ENCODE measurements around the gene NDUFB10.
A peak's percentile ranks its signal among the peaks of the same experiment; 100 is the strongest.

NDUFB10 gene

GRCh38 chr16:1997494-1998359 lies 38.4 kb downstream of the NDUFB10 start:
- no peak for DNase-seq (ENCODE audit: insufficient read length)
- TF ChIP-seq POLR2A (IDR thresholded peaks at IDR 0.05; ENCODE audit: low read depth, low read length): 0 out of 2 replicates have a peak, but pooled peaks have one; percentile 2
- TF ChIP-seq POLR2AphosphoS5 (IDR thresholded peaks at IDR 0.05; ENCODE audit: low read depth, low read length): no peak
- no peak for FAIRE-seq

- no peak for FAIRE-seq
- no peak for DNase-seq (ENCODE audit: insufficient read length)
- no peak for TF ChIP-seq TAF1 (IDR thresholded peaks at IDR 0.05; ENCODE audit: borderline replicate concordance, low read depth, low read length)
Observed at GRCh38 chr16:1998360-1998835, 39.1 kb downstream of the NDUFB10 start.

GRCh38 chr16:1998852-1999801 lies 39.8 kb downstream of the NDUFB10 start:
- no peak for DNase-seq (ENCODE audit: insufficient read length)
- TF ChIP-seq POLR2AphosphoS5 (IDR thresholded peaks at IDR 0.05; ENCODE audit: low read depth, low read length): peak; percentile 18; the same call in 1 of the 2 replicates
- no peak for TF ChIP-seq TAF1 (IDR thresholded peaks at IDR 0.05; ENCODE audit: borderline replicate concordance, low read depth, low read length)
- no peak; the same call in 1 of the 2 replicates for TF ChIP-seq POLR2A (IDR thresholded peaks at IDR 0.05; ENCODE audit: low read depth, low read length)

GRCh38 chr16:1999866-2000514 lies 40.7 kb downstream of the NDUFB10 start:
- DNase-seq (ENCODE audit: insufficient read length): no peak
- no peak for FAIRE-seq
- TF ChIP-seq TAF1 (IDR thresholded peaks at IDR 0.05; ENCODE audit: borderline replicate concordance, low read depth, low read length) (no peak), POLR2AphosphoS5 (IDR thresholded peaks at IDR 0.05; ENCODE audit: low read depth, low read length) (no peak), POLR2A (IDR thresholded peaks at IDR 0.05; ENCODE audit: low read depth, low read length) (no peak; the same call in 1 of the 2 replicates)

More at GRCh38 chr16:1998852-1999801, 39.8 kb downstream of the NDUFB10 start:
- no peak for FAIRE-seq

GRCh38 chr16:2001035-2001434 lies 41.7 kb downstream of the NDUFB10 start:
- TF ChIP-seq TAF1 (IDR thresholded peaks at IDR 0.05; ENCODE audit: borderline replicate concordance, low read depth, low read length): no peak
- FAIRE-seq (no peak), DNase-seq (ENCODE audit: insufficient read length) (no peak)

- FAIRE-seq (no peak), DNase-seq (ENCODE audit: insufficient read length) (no peak)
- TF ChIP-seq POLR2A (IDR thresholded peaks at IDR 0.05; ENCODE audit: low read depth, low read length): no peak
Observed at GRCh38 chr16:2001456-2002355, 42.4 kb downstream of the NDUFB10 start.

- FAIRE-seq (no peak), DNase-seq (ENCODE audit: insufficient read length) (no peak)
- TF ChIP-seq POLR2AphosphoS5 (IDR thresholded peaks at IDR 0.05; ENCODE audit: low read depth, low read length): peak; percentile 8; the same call in 1 of the 2 replicates
- TF ChIP-seq TAF1 (IDR thresholded peaks at IDR 0.05; ENCODE audit: borderline replicate concordance, low read depth, low read length): no peak
- TF ChIP-seq POLR2A (IDR thresholded peaks at IDR 0.05; ENCODE audit: low read depth, low read length): no peak
Observed at GRCh38 chr16:2002406-2003230, 43.3 kb downstream of the NDUFB10 start.

GRCh38 chr16:2003231-2003826 lies 44.0 kb downstream of the NDUFB10 start:
- DNase-seq (ENCODE audit: insufficient read length) (no peak), FAIRE-seq (no peak)
- TF ChIP-seq TAF1 (IDR thresholded peaks at IDR 0.05; ENCODE audit: borderline replicate concordance, low read depth, low read length): no peak
- 0 out of 2 replicates have a peak, but pooled peaks have one; percentile 2 for TF ChIP-seq POLR2AphosphoS5 (IDR thresholded peaks at IDR 0.05; ENCODE audit: low read depth, low read length)

GRCh38 chr16:2003827-2004641 lies 44.7 kb downstream of the NDUFB10 start:
- DNase-seq (ENCODE audit: insufficient read length): peak; percentile 98
- no peak for TF ChIP-seq POLR2AphosphoS5 (IDR thresholded peaks at IDR 0.05; ENCODE audit: low read depth, low read length)
- no peak for TF ChIP-seq TAF1 (IDR thresholded peaks at IDR 0.05; ENCODE audit: borderline replicate concordance, low read depth, low read length)
- no peak for TF ChIP-seq POLR2A (IDR thresholded peaks at IDR 0.05; ENCODE audit: low read depth, low read length)
- peak; percentile 94 for FAIRE-seq
